Astrocyte of the spinal cord (primary cell): ENCODE results near the gene TFIP11.

Source experiments
- DNase-seq: peaks from one replicate; pipeline ENCODE4 v3.0.0; 2011; ENCODE audit warnings: low read depth, low spot score
- H3K4me3 ChIP-seq: 2 replicates; pipeline ENCODE4 v1.5.1; 2011; ENCODE audit warnings: low read depth, mild to moderate bottlenecking, low read length, moderate library complexity
- in situ Hi-C: cut with HindIII; loops from 2 replicates; pipeline ENCODE4 v1.10.0; 2017; ENCODE audit warnings: low sequenced_read_pairs
- TF ChIP-seq, protein P1 (sequence below): IDR thresholded peaks from 2 replicates; pipeline ENCODE4 v1.5.1; 2012; ENCODE audit warnings: low read depth, mild to moderate bottlenecking, low read length, inconsistent platforms

The TFIP11 gene

DNA sequence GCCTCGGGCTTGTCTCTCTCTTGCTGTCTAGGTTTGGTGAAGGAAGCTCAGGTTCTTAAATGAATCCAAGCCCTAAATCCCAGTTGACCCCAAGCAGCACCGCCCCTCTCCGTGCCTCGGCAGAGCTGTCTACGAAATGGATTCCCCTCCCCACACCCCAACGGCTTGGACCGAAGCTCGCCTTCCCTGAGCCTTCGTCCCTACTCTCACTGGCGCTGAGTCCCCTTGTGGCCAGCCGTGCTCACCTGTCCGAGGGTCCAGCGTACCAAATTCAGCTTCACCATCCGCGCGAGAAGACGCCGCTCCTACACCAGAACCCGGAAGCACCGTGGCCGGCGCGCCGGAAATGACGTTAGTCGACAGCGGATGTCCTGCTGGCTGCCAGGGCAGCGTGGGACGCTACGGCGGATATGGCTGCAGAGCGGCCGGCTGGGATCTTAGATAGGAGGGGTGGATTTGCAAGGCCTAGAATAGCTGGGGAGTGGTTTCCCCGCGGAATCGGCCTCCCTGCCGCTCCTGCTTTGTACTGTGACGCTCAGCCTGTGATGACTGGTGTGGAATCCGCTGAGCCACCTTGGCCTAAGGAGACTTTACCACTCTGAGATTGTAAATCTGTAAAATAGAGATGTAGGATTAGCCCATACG, at the start of gene TFIP11:
Gene TFIP11 (minus strand): TSS at position 325 of the 645 bp plus-strand sequence. CDS start 2,201 bp downstream, outside the sequence.
- in situ Hi-C loops, result no loop called here
- TF ChIP-seq, protein P1, sequence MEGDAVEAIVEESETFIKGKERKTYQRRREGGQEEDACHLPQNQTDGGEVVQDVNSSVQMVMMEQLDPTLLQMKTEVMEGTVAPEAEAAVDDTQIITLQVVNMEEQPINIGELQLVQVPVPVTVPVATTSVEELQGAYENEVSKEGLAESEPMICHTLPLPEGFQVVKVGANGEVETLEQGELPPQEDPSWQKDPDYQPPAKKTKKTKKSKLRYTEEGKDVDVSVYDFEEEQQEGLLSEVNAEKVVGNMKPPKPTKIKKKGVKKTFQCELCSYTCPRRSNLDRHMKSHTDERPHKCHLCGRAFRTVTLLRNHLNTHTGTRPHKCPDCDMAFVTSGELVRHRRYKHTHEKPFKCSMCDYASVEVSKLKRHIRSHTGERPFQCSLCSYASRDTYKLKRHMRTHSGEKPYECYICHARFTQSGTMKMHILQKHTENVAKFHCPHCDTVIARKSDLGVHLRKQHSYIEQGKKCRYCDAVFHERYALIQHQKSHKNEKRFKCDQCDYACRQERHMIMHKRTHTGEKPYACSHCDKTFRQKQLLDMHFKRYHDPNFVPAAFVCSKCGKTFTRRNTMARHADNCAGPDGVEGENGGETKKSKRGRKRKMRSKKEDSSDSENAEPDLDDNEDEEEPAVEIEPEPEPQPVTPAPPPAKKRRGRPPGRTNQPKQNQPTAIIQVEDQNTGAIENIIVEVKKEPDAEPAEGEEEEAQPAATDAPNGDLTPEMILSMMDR, result no peak

DNA sequence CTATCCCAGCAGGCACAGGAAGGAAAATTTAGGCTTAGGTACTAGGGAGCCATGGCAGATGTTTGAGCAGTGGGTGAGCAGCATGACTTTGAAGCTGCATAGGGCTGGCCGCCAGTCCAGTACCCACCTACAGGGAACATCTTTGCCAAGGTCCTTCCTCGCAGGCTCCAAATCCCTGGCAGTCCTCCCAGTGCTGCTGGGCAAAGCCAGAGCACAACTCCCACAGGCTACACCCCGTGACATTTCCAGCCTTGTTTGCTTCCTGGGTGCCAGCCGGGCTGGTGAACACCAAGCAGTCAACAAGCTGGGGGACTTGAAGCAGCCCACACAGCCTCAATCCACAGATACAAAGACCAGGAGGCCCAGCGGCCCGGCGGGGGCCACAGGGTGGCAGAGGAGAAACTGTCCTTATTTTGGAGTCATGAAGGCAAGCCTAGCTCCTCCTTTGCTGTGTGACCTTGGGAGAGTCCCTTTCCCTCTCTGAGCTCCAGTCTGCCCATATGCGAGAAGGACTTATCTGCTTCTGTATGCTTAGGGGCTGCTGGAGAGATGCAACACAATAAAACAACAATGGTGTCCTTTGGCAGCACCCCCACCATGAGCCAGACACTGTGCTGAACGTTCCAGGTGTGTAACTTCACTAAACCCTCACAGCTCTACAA, 49.6 kb upstream of the TFIP11 start:
- DNase-seq, result no peak
- in situ Hi-C loops, result no loop called here
- H3K4me3 ChIP-seq, result no peak overlapping the region
- TF ChIP-seq, protein P1, result no peak

More for the DNA sequence above, at the start of gene TFIP11:
- H3K4me3 ChIP-seq, result peak within 1 kb of the TSS; percentile 94
- peak; percentile 93 for DNase-seq

DNA sequence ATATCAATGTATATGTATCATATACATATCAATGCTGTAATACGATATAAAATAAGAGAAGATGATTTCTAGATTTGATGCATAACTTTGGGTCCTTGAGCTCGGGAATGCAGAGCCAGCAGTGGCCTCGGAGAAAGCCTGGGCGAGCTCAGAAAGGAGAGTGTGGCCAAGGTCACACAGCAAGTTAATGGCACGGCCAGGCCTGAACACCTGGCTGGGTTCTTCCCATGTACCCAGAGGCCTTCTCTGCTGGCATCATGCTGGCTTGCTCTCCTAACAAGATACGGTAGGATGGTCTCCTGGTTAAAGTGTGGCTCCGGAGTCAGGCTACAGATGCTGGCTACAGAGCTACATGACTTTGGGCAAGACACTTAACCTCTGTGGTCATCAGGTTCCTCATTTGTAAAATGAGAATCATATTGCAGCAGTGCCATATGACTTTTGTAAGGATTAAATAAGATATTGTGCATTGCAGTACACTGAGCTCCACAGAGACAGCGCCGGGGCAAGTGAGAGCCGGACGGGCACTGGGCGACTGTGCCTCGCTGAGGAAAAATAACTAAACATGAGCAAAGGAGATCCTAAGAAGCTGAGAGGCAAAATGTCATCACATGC, 47.8 kb upstream of the TFIP11 start:
- in situ Hi-C loops, result no loop called here
- TF ChIP-seq, protein P1, result no peak
- no peak for DNase-seq
- H3K4me3 ChIP-seq, result no peak overlapping the region

- in situ Hi-C loops, result no loop called here
- peak; percentile 77 for DNase-seq
- H3K4me3 ChIP-seq, result no peak overlapping the region
- TF ChIP-seq, protein P1, result peak; percentile 14
Measured at GRCh38 chr22:26558248-26558895, 46.1 kb upstream of the TFIP11 start.

GRCh38 chr22:26556904-26557303, 44.6 kb upstream of the TFIP11 start:
- H3K4me3 ChIP-seq, result no peak overlapping the region
- DNase-seq, result no peak
- TF ChIP-seq, protein P1, result no peak
- in situ Hi-C loops, result no loop called here

GRCh38 chr22:26555478-26555877, 43.2 kb upstream of the TFIP11 start:
- TF ChIP-seq, protein P1, result no peak
- in situ Hi-C loops, result no loop called here
- DNase-seq, result no peak
- H3K4me3 ChIP-seq, result no peak overlapping the region
